HG03439 (cell line): Measurements from ENCODE around the gene ADGB.
"Not testable (repeated sequence)": the region's sequence is repeated elsewhere in the genome, so short reads cannot be mapped to it uniquely, and the experiment has no call there.

Experiments
- ATAC-seq: cut with Tn5 transposase; IDR thresholded peaks from one replicate; pipeline ENCODE4 v1.9.1; 2021; ENCODE audit warnings: mild to moderate bottlenecking, moderate library complexity; ENCODE audit not compliant: unreplicated experiment

Gene ADGB

DNA sequence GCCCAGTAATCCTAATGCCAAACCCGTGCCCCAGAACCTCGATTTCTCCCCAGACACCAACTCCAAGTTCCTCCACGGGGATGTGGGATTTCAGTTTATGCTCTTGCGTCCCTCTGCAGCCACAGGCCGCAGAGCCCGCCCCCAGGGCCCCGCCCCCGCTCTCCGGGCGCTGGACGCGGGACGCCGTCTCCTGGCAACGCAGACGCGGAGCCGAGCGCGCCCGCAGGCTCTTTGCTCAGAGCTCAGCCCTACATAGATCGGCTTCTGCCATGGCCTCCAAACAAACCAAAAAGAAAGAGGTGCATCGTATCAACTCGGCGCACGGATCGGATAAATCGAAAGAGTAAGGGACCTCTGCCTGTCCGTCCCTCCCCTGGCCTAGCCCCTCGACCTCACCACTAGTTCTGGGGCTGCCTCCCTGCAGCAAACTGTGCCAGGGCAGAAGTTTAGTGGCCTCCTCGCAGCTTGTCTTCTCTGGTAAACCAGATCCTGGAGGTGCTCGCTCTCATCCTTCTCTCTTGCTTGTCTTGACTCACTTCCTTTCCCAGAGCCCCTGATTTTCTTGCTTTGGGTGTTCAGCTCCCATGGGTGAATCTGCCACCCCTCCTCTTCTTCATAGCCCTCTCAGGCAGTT is at the start of gene ADGB:
ADGB (plus strand) TSS at position 201 of the 634 bp plus-strand sequence; CDS start at position 270, 69 bp downstream.
- no peak for ATAC-seq

DNA sequence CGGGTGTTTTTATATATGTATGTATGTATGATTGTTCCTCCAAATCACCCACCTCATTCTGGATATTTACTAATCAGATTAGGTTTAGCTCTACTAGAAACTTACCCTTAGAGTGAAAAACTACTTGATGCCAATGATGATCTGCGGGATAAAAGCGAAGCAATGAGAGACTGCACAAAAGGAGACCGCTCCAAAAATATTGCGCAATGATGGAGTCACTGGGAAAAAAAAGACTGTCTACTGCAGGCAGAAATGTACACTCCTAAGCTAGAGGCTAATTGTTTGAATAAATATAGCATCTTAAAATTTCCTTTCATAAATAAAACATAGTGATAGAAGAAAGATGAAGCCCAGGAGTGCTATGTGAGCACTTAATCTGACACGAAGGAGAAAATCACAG is 47.9 kb upstream of the ADGB start:
- no peak for ATAC-seq

DNA sequence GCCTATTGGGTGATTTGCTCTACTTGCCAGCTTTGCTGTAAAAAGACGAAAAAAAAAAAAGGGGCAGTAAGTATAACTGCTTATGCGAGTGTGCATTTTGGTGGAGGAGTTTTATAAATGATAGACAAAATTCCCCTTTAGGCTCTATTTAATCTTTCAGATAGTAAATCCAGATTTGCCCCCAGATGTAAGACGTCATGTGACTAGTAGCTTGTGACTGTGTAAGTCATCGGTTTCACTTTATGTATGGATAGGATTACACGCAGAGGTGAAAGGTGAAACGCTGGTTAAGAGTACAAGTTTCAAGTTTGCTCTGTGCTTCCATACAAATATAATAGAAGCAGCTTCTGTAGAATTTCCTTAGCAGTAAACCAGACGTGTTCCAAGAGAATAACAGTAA is 47.2 kb upstream of the ADGB start:
- ATAC-seq, result no peak

DNA sequence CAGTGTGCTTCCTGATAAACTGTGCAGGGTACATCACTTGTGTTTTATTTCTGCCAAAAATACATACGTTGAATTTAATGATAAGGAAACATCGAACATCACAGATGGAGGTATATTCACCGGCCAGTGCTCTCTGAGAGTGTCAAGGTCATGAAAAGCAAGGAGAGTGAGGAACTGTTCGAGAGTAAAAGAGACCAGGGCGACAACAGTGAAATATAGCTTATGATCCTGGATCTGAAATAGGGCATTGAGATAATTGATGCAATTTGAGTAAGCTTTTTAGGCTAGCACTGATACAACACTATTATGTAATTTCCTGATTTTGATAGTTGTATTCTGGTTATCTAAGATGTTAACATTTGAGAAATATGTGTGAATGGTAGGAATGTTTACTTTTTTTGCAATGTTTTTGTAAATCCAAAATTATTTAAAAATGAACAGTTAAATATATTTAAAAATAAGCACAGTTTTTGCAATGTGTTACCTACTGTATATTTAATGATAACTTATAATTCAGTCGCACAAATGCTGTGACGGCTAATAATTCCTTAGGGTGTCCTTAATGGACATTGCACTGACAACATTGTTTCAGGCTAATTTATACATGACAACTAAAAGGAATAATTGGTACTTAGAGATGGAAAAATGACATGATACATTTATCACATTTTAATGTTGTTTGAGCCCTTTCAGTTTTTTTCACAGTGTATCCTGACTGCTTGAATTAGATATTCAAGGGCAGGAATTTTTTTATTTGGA is 45.2 kb upstream of the ADGB start:
- ATAC-seq, result no peak

DNA sequence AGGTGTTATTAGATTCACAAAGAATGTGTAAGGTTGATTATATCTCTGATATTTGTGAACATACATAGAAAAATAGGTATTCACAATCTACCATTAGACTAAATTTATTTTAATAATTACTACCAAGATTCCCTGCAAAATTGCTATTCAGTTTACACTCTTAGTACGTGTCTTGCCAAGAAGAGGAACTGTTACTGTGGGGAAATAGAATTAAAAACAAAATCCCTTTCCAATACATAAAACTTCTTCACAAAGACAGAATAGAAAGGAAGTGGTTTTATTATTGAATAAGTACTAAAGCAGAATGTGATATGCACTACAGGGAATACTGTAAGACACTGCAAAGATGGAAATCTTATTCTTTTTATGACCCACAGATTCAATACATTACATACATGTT is 38.2 kb upstream of the ADGB start:
- ATAC-seq, result no peak

DNA sequence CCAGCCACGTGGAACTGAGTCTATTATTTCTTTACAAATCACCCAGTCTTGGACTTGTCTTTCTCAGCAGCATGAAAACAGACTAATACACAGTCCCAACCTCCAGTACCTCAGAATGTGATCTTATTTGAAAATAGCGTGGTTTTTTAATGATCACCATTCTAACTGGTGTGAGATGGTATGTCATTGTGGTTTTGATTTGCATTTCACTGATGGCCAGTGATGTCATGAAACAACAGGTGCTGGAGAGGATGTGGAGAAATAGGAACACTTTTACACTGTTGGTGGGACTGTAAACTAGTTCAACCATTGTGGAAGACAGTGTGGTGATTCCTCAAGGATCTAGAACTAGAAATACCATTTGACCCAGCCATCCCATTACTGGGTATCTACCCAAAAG is 32.1 kb upstream of the ADGB start:
- not testable (repeated sequence) for ATAC-seq

DNA sequence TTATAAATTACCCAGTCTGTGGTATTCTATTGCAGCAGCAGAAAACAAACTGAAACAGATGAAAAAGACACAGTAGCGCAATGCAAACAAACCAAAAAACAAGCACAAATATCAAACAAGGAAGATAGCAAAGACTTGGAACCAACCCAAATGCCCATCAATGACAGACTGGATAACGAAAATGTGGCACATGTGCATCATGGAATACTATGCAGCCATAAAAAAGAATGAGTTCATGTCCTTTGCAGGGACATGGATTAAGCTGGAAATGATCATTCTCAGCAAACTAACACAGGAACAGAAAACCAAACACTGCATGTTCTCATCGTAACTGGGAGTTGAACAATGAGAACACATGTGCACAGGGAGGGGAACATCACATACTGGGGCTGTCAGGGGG is 30.2 kb upstream of the ADGB start:
- not testable (repeated sequence) for ATAC-seq

DNA sequence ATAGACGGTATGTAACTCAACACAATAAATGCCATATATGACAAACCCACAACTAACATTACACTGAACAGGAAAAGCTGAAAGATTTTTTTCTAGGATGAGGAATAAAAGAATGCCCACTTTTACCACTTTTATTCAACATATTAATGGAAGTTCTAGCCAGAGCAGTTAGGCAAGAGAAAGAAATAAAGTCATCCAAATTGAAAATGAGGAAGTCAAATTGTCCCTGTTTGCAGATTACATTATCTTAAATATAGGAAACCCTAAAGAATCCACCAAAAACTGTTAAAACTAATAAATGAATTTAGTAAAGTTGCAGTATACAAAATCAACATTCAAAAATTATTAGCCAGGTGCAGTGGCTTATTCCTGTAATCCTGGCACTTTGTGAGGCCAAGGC is 24.6 kb upstream of the ADGB start:
- no peak for ATAC-seq

DNA sequence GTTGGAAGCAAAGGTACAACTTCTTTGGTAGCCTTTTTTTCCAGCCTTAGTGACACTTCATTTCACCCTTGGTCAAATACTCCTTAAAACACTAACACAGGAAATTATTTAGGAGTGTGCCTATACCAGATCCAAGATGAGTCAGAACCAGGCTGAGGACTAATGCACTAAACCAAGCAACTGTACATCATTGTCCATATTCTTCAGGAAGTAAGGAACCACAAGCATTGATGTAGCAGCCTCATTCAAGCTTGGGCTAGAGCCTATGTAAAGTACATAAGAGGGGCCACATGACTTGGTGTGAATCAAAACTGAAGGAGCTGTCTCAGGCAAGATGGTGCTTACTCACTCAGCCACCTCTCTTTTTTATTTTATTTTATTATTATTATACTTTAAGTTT is 20.7 kb upstream of the ADGB start:
- ATAC-seq, result no peak

DNA sequence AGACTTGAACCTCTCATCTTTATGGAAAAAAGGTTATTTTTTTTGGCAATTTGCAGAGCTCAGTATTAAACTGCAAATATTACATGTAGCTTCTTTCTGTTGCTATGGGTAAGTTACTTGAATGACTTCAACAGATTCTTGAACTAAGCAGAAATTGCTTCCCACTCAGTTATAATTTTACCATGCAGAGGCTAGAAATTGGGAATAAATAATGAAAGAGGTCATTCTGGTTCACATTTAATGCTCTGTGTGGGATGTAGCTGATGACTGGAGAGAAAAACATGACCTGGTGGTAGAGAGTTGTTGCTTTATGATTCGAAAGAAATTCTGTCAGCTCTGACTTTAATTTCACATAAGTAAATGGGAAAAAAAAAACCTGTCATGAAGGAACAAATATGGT is 16.8 kb upstream of the ADGB start:
- no peak for ATAC-seq

DNA sequence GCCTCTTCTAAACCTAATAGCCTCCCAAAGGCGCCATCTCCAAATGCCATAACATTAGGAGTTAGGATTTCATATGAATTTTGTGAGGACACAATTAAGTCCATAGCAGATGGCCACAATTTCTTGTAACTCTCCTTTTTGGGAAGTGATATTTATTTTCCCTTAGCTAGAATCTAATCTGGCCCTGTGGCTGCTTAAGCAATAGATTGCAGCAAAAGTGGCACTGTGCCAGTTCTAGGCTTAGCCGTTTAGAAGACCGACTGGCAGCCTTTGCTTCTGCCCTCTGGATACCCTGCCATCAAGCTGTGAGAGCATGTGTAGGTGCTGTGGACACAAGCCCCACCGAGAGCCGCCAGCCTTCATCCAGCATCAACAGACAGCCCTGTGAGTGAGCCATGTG is 15.9 kb upstream of the ADGB start:
- no peak for ATAC-seq

DNA sequence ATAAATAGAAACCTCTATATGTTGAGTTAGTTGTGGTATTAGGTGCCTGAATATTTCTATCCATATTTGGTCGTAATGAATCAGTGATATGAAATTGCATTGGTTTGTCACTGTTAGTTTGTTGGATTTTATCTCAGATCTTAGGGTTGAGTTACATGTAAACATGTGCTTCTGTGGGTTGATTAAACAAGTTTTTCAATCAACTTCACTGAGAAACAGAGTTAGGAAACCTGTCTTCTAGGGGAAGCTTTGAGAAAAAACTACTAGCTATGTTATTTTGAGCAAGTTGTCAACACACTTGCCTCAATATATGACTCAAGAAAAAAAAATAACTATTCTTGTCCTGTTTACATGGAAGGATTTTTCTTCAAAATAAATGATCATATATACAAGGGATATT is 14.8 kb upstream of the ADGB start:
- ATAC-seq, result no peak

DNA sequence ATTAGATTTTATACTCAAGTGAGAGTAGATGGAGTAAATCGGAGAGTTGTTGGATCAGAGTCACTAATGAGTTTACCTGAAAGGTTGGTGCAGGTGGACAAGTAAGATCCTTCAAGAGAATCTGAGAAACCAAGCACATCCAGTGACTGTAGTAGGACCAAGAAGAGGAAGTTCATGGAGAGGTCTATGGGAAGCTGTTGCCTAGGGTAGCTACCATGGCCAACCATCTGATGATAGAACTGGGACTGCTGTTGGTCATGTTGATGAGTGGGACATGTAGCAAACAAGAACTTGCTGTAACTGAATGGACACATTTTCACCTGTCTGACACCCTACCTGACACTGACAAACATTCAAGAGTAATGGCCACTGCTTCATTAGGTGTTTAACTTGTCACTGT is 11.3 kb upstream of the ADGB start:
- ATAC-seq, result no peak

DNA sequence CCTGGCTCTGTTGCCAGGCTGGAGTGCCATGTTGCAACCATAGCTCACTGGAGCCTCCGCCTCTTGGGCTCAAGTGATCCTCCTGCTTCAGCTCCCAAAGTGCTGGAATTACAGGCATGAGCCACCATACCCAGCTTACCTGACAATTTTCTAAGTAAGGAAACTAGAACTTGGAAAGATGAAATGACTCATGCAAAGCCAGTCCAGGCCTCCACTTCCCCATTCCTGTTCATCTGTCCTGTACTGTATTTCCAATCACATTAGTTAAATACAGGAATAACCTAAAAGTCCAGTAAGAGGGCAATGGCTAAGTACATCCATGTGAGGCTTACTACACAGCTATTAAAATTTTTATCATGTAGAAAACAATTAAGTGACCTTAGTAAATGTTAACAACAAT is 8.3 kb upstream of the ADGB start:
- ATAC-seq, result no peak

DNA sequence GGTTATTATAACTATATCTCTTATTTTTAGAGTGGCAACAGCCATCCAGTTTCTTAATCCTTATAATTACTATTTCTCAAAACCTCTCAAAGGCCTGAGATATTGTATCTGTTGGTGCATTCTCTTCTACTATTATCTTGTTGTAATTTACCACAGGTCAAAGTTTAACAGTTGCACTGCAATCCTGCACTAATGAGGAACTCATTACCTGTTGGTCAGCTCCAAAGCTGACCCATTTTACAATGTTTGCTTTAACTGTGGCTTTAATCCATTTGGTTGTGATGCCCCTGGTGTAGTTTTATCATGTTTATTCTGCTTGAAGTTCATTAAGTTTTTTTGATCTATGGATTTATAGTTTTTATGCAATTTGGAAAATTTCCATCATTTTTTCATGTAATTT is 6.3 kb upstream of the ADGB start:
- ATAC-seq, result no peak

DNA sequence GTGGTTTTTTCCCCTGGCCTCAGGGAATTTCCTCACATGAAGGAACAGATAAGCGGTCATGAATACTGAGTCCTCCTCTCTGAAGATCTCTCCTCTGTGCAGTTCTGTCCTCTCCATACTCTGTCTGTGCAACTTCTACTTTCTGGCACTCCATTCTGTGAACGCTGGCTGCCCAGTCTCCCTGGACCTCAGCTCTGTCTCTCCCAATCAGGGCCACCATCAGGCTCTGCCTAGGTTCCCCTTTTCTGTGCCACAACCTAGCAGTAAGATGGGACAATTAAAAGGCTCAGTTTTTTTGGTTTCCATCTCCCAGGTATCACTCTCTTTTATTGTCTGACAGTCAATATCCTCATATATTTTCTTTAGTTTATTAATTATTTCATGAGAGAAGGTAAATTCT is 4.8 kb upstream of the ADGB start:
- no peak for ATAC-seq

DNA sequence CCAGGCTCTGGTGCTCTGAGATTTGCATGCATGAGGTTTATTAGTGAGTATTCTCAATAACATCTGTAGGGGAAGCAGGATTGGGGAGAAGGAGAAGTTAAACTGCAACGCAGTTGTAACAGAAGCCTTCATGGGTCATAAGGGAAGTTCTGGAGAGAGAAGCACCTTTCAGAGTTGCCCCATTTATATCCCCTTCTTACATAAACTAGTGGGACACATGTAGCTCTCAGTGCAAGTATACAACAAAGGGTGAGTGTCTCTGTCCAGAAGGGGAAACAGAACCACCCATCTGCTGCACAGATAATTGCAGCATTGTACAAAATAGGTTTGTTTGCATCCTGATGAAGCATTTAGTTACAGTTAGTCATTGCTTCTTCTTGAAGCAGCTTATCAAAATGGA is 4.3 kb upstream of the ADGB start:
- no peak for ATAC-seq

DNA sequence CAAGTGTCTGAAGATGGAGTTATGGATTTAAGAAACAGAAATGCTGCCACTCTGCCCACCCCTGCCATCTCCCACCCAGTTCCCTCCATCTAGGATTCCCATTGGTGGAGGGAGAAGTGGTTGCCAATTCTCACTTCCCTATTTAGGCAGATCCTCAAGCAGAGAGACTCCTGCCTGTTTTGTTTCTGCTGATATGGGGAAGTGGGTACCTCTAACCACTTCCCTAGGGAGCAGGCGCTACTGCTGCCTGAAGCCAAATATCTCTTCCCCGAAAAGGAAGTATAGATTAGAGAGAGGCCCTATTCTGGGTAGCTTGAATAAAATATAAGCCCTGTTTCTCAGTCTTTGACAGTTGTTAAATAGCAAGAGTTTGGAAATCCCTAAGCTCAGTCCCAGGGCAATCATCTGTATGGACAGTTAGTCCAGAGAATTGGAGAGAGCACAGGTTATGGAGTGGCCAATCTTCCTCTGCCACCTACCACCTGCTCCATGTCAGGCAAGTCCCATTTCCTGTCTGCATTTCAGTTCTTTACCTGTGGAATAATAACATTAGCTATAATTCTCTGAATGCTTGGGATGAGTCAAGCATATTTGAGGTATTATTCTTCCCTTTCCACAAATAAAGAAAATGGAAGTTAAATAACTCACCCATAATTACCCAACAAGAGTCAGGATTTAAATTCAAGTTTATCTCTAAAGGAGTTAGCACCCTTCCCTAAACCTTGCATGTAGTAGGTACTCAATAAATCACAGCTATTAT is 2.6 kb upstream of the ADGB start:
- no peak for ATAC-seq

DNA sequence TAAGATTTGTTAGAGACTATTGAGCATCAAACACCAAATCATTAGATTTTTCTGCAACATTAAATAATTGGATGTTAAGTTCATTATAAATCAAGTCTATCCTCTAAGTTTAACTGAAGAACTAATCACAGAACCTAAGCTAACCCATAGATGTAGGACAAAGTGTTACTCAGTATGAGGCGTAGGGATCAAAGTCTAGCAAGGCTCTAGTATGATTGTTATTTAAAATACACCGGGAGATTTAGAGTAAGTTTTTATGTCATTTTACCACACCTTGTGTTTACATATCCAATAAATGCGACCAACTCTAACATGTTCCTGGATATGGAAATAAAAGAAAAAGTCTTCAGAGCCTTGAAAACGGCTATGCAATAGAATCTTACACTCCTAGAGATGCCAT is 2.6 kb downstream of the ADGB start:
- ATAC-seq, result no peak

DNA sequence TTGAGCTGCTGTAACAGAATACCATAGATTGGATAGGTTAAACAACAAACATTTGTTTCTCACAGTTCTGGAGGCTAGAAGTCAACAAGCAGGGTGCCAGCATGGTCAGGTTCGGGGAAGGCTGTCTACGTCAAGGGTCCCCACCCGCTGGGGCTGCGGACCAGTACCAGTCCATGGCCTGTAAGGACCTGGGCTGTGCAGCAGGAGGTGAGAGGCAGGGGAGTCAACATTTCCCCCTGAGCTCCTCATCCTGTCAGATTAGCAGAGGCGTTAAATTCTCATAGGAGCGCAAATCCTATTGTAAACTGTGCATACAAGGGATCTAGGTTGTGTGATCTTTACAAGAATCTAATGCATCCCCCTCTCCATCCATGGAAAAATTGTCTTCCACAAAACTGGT is 3.8 kb downstream of the ADGB start:
- ATAC-seq, result no peak

DNA sequence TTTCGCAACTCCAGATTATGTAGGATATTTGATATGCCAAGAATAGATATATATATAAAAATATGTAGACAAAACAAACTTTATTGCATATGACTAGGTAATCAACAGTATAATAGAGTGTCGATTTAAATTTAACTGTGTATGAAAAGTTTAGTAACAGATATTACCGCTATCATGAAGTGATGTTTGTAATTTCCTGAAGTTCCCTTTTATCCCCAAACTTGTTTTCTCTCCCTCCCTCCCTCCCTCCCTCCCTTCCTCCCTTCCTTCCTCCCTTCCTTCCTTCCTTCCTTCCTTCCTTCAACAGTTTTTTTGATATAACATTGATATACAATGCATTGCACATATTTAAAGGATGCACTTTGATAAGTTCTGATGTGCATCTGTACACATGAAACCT is 15.2 kb downstream of the ADGB start:
- no peak for ATAC-seq

DNA sequence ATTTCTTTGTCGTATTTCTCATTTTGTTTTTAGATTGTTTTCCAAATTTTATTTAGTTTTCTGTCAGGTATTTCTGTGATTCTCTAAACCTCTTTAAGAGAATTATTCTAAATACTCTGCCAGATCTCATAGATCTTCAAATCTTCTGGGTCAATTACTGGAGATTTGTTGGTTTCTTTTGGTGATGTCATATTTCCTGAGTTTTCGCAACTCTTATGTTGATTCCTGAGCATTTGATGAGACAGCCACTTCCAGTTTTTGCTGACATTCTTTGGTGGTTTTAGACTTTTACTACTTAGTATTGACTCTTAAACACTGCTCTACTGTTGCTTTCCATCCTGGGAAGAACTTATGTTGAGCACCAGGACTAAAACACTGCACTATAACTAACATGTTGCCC is 21.9 kb downstream of the ADGB start:
- no peak for ATAC-seq
